ENCODE measurements around the gene RAD9B. TPM values are rescaled to one million over a fixed set of nuclear protein-coding genes. Genes with fewer than 3 reads are reported as not detected.

The RAD9B gene
- total and polyA plus RNA-seq, 2 of the 4 experiments (the other 2 are of a cell fraction), result 0.09 to 0.18 TPM

- TSS peak; percentile 12 for BruUV-seq (replicated peaks)
- Histone ChIP-seq H3K9me3 (ENCODE audit: control insufficient read depth, insufficient read depth, low read length) (no peaks in the 10 kb centered on the region), H3K27me3 (ENCODE audit: control insufficient read depth, insufficient read depth, low read length) (no peaks in the 10 kb centered on the region), H2BK20ac (ENCODE audit: low read depth, low read length) (no peak overlapping the region), H2BK15ac (ENCODE audit: low read depth, low read length) (no peak overlapping the region), H3K18ac (ENCODE audit: low read depth, low read length) (no peak overlapping the region), H3K23ac (ENCODE audit: low read depth, low read length) (no peak overlapping the region), H3K4me3 (ENCODE audit: insufficient read depth, low read depth, low read length) (no peak overlapping the region), H2AK5ac (ENCODE audit: low read depth, low read length) (no peak overlapping the region), H2AFZ (replicated peaks; ENCODE audit: low read length, poor library complexity) (no peak overlapping the region), H3K27ac (ENCODE audit: insufficient read depth, low read length) (no peak overlapping the region), H4K20me1 (ENCODE audit: insufficient read depth, low read length) (peaks cover 2% of the 10 kb centered on the region), H2BK5ac (ENCODE audit: low read depth, low read length, poor library complexity, severe bottlenecking) (peak overlapping the region; percentile 22), H3K4me2 (ENCODE audit: low read depth, low read length) (no peak overlapping the region), H3K9me1 (ENCODE audit: insufficient read depth, low read length) (peaks cover 3% of the 10 kb centered on the region), H3K9ac (ENCODE audit: low read depth, low read length) (no peak overlapping the region), H2AK9ac (replicated peaks; ENCODE audit: low read depth, low read length, poor library complexity) (no peak overlapping the region), H3K56ac (ENCODE audit: extremely low read depth, insufficient read depth, low read length) (no peak overlapping the region), H3K4me1 (ENCODE audit: control insufficient read depth, insufficient read depth, low read length) (no peaks in the 10 kb centered on the region), H2BK120ac (ENCODE audit: low read depth, low read length) (no peak overlapping the region), H3K79me1 (ENCODE audit: low read depth in 1 of 2, low read length in 2 of 2) (peaks cover 14 to 26% of the 10 kb centered on the region in 2 experiments; a peak in 3 of 4 replicates), H3K4ac (ENCODE audit: low read depth, low read length) (no peak overlapping the region), H3K36me3 (ENCODE audit: control insufficient read depth, insufficient read depth, low read length) (peaks cover 9% of the 10 kb centered on the region), H4K8ac (ENCODE audit: low read depth in 2 of 2, low read length in 2 of 2) (no peak overlapping the region), H4K5ac (ENCODE audit: low read depth, low read length) (no peak overlapping the region), H4K91ac (ENCODE audit: insufficient read depth, low read depth, low read length) (no peak overlapping the region), H3K14ac (replicated peaks; ENCODE audit: low read depth, low read length) (no peak overlapping the region)
- peak; percentile 13 for DNase-seq
- in situ Hi-C loops (cut with MboI; ENCODE audit: low sequenced_read_pairs) (no loop called here), dilution Hi-C loops (cut with HindIII; ENCODE audit: low sequenced_read_pairs, unreplicated experiment) (no loop called here), intact Hi-C loops (cut with micrococcal nuclease) (no loop called here)
- ChIA-PET CTCF (interaction anchor here (1.0 kb wide), 1 partner anchor 49 kb away, joined by 3 read pairs; the partner anchor contains the start of gene ARPC3), POLR2A (ENCODE audit: unreplicated experiment) (no interaction called here)
- WGBS, 2 experiments (ENCODE audit: extremely low coverage in 2 of 2, insufficient read length in 1 of 2), result no CpG with 5 or more reads among the region's 4 CpGs
- TF ChIP-seq CEBPB (IDR thresholded peaks at IDR 0.05; ENCODE audit: low read depth, low read length) (peak; percentile 12; the same call in 1 of the 2 replicates), RCOR1 (IDR thresholded peaks at IDR 0.05; ENCODE audit: insufficient replicate concordance, low read length) (no peak)
- ATAC-seq (ENCODE audit: low read depth), result no peak
These were observed 3.0 kb upstream of the RAD9B start for GRCh38 chr12:110498984-110499706.

Data from IMR-90 (cell line).